ENCODE results near the gene LRIG3.
"Not testable (repeated sequence)": the region's sequence is repeated elsewhere in the genome, so short reads cannot be mapped to it uniquely, and the experiment has no call there.

The LRIG3 gene

DNA sequence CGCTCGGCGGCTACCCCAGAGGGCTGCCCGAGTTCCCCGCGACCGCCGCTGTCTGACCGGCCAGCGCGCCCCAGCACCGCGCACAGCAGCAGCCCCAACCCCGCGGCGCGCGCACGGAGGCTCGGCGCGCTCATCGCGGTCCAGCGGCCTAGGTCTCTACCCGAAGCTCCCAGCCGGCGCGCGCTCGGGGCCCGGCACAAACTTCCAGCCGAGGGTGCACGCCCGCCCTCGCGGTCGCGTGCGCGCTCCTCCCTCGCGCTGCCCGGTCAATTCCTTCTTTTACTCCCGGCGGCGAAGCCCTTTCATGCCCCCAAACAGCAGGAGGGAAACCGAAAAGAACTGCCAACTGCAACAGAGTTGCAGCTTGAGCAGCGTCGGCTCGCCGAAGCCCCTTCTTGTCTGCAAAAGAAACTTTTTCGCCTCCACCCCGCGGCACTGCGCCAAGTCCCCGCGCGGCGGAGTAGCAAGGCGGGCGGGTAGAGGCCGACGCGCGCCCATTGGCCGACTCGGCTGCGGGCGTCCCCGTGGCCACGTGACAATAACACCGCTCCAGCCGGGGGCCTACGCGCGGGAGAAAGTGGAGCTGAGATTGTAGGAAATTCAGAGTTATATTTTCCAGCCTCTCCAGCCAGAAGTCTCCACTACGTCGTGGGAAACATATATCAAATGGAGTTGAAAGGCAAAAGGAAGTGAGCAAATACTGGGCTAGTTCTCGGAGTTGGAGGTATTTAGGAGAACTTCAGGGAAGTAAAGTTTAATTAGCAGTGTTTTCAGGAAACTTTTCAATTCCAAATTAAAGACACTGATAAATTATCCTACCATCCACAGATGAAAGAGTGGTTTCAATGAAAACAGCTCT, at the start of gene LRIG3:
TSS of gene LRIG3 (minus strand) at position 403 of the 859 bp plus-strand sequence. CDS start at position 134, 269 bp downstream.
- no peak for DNase-seq (ENCODE audit: low read depth in 2 of 2, low spot score in 1 of 2)

DNA sequence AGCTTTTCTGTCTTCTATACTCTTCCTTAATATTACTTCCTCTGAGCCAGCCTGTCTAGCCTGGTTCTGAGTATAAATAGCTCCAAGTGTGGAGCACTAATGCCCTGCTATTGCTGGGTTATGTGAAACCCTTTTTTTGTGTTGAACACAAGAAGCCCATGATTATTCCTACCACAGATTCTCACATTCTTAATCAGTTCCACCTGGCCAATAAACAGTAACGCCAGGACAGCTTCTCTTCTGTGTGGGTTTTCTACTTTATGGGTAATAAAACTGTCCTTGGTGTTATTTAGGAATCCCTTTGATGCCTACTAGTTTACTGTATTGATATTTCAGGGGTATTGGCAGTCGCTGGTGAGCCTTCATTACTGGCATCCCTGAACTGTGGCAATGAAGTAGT, 48.9 kb upstream of the LRIG3 start:
- DNase-seq (ENCODE audit: low read depth in 2 of 2, low spot score in 1 of 2), result no peak

DNA sequence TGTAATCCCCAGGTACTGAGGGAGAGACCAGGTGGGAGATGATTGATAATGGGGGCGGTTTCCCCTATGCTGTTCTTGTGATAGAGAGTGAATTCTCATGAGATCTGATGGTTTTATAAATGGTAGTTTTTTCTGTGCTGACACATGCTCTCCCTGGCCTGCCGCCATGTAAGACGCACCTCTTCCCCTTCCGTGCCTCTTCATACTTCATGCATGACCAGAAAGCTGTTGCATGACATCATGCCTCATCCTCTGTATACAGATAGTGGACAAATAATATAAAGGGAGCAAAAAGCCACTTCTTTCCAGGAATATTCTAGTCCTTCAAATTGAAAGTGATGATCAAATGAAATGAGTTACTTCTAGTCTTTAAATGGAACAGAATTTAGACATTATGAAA, 47.3 kb upstream of the LRIG3 start:
- DNase-seq (ENCODE audit: low read depth in 2 of 2, low spot score in 1 of 2), result no peak

DNA sequence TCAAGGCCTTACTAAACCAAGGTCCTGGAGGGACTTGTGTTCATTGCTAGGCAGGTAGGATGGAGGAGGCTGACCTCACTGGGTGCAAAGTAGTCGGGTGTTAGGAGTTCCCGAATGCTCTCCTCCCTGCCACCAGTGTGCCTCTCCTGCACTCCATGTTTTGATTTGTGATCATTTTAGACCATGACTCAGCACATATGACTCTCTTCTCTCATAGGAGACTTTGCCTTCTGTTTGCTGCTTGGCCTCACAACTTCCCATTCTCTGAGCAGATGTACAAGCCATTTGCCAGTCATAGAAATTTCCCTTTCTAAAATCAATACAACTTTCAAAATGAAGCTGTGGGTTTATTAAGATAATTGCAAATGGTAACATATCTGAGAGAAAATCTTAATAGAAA, 46.6 kb upstream of the LRIG3 start:
- no peak for DNase-seq (ENCODE audit: low read depth in 2 of 2, low spot score in 1 of 2)

DNA sequence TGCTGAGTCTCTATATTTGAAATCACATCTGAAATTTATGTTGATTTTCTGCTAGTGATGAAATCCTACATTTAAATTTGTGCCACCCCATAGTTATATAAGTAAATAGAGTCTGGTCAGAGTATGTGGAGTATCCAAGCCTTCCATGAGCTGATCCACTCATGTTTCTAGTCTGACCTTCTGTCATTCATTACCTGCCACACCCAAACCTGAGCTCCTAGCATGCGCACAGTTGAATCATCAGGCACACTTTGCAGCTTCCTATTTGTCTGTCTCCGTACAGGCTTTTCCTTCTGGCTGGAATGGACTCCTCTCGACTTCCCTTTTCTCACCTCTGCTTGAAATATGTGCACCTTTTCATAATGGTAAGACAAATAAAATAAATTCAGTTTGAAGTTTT, 45.3 kb upstream of the LRIG3 start:
- DNase-seq (ENCODE audit: low read depth in 2 of 2, low spot score in 1 of 2), result no peak

DNA sequence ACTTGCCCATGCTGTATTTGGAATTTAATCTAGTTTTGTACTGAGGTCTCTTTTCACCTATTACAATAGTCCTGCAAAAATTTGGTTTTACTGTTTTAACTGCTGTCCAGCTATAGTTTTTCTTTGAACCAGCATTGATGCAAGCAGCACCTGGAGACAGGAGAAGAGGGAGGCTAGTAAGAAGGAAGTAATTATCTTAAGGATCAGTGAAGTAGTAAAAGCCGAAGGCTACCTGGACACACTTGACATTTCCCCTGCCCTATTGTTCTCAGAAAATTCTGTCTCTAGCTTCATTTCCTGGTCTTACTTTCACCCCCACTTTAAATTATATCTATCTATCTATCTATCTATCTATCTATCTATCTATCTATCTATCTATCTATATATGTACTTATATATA, 43.5 kb upstream of the LRIG3 start:
- no peak for DNase-seq (ENCODE audit: low read depth in 2 of 2, low spot score in 1 of 2)

DNA sequence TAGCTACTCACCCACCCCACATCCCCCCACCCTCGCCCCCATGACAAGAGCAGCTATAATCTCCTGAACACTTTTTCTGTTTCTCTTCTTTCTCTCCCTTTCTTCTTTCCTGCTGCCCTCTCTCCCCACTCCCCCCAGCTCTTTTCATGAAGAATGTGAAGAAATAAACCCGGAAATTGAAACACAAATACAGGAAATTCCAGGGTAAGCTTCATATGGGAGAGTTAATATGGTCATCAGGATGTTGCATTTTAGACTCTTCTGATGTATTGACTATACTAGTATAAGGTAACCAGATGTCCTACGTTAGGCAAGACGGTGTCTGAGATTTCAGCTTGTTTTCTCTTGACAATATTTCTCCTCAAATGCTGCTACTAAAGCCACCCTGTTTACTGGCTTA, 41.6 kb upstream of the LRIG3 start:
- no peak for DNase-seq (ENCODE audit: low read depth in 2 of 2, low spot score in 1 of 2)

DNA sequence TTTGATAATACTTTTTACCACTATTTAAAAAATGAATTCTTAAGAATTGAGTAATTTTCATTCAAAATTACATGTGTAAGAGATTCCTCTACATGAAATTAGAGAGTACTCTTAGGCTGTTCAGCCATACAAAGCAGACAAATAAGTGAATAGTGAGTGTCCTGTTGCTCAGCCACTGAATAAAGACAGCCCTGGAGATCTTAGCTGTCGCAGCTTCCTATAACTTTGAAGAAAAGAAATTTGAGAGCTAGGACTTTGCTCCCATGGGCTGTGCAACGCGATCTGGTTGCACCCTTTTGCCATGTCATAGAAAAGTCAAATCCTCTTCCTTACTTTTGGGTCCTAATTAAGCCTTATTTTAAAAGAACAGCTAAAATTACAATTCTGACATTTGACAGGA, 40.9 kb upstream of the LRIG3 start:
- no peak for DNase-seq (ENCODE audit: low read depth in 2 of 2, low spot score in 1 of 2)

DNA sequence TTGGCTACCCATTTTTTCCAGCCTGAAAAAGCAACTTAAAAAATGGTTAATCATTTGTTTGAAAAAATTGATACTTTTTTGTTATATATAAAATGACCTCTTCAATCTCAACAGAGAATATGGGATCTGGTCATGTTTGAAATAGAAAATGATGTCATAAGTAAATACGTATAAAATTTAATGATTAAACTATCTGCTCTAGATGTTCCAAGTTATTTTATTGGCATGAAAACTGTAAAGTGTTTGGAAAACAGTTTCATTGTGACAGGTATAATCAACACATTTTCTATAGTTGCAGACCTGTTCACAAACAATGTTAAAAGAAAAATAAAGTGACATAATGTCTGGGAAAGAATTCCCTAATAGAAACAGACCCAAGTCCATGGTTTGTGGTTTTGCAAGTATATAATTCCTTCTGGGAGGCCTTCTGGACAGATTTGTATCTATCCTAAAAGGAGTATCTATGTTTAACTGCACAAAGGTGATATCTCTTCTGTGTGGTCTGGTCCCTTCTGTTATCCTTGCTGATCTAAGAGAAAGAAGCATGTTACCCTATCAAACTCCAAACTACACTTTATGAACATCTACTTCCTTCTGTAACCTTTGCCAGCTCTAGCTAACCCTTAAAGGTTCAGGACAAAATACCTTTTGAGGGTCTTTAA, 39.5 kb upstream of the LRIG3 start:
- no peak for DNase-seq (ENCODE audit: low read depth in 2 of 2, low spot score in 1 of 2)

DNA sequence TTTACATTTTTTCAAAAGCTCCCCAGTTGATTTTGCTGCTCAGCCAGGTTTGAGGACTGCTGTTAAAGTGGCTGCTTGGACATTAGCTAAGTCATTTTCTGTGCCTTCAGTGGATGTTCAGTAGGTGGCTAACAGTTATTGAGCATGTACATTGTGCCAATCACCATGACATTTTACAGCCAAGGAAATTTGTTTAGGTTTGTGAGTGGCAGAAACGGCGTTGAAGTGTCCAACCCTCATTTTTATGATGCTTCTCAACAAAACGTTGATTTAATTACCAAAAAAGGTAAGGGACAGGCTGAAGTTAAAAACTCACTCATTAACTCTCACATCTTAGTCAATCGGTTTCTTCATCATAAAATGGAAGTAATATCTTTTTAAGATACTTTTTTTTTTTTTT, 37.0 kb upstream of the LRIG3 start:
- DNase-seq (ENCODE audit: low read depth in 2 of 2, low spot score in 1 of 2), result no peak

DNA sequence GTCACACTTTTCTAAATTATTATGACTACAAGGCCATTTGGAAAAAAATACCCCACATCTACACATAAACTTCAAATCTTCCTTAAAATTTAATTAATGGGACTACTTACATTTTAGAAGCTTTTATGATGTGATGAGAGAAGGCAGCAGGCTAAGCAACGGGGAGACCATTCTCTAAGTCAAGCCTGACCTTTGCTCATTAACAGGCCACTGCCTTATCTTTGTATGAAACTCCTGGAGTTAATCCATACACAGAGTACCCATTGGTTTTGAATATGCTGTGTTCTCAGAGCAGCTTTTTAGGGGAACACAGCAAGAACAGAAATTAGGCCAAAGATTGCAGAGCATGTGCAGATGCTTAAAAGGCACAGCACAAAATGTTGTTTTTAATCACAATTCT, 35.5 kb upstream of the LRIG3 start:
- DNase-seq (ENCODE audit: low read depth in 2 of 2, low spot score in 1 of 2), result no peak

DNA sequence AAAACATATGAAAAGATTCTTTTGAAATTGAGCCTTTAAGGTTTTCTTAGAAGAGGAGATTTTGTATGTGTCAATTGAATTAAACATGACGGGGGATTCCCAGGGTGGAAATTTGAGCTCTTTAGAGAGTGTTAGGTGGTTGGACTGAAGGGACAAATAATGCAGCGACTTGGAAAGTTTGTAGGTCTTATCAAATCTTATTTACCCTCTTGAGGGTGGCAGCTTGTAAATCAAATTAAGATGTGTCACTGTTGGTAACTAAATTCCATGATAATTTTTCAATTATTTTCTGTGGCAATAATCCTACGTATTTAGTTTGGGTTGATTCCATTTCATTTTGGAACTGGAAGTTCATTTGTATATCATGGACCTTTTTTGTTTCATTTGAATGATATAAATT, 33.7 kb upstream of the LRIG3 start:
- DNase-seq (ENCODE audit: low read depth in 2 of 2, low spot score in 1 of 2), result no peak

DNA sequence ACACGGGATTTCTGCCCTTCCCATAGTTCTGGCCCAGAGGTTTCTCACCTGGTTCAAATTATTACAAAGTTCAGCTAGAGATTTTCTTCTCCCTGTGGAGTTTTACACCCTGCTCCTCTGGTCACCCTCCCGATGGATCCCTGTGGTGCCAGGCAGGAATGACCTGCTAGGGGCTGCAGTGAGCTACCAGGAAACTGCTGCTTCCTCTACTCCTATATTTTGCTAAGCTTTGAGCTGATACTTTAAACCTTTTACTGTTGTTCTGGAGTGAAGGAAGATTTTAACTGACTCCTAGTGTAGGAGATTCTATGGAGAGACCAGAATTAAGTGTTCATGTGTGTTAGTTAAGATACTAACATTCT, 30.4 kb upstream of the LRIG3 start:
- no peak for DNase-seq (ENCODE audit: low read depth in 2 of 2, low spot score in 1 of 2)

DNA sequence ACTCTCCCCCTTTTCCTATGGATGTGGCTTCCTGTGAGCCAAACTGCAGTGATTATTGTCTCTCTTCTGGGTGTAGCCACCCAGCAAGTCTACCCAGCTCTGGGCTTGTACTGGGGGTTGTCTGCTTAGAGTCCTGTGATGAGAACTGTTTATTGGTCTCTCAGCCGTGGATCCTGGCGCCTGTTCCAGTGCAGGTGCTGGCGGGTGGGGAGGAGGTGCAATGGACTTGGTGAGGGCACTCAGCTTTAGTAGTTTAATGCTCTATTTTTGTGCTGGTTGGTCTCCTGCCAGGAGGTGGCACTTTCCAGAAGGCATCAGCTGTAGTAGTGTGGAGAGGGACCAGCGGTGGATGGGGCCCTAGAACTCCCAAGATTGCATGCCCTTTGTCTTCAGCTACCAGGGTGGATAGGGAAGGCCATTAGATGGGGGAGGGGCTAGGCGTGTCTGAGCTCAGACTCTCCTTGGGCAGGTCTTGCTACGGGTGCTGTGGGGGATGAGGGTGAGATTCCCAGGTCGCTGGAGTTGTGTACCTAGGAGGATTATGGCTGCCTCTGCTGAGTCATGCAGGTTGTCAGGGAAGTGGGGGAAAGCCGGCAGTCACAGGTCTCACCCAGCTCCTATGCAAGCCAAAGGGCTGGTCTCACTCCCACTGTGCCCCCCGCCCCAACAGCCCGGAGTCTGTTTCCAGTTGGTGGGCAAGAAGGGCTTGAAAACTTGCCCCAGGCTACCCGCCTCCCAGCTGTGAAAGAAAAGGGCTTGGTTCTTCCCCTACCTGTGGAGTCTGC, 29.8 kb upstream of the LRIG3 start:
- not testable (repeated sequence) for DNase-seq (ENCODE audit: low read depth in 2 of 2, low spot score in 1 of 2)

- DNase-seq (ENCODE audit: low read depth in 2 of 2, low spot score in 1 of 2), result no peak
Measured at GRCh38 chr12:58943079-58943478, 22.8 kb upstream of the LRIG3 start.

- no peak for DNase-seq (ENCODE audit: low read depth in 2 of 2, low spot score in 1 of 2)
Measured at GRCh38 chr12:58942345-58942744, 22.0 kb upstream of the LRIG3 start.

- DNase-seq (ENCODE audit: low read depth in 2 of 2, low spot score in 1 of 2), result no peak
Measured at GRCh38 chr12:58939399-58940100, 19.2 kb upstream of the LRIG3 start.

DNA sequence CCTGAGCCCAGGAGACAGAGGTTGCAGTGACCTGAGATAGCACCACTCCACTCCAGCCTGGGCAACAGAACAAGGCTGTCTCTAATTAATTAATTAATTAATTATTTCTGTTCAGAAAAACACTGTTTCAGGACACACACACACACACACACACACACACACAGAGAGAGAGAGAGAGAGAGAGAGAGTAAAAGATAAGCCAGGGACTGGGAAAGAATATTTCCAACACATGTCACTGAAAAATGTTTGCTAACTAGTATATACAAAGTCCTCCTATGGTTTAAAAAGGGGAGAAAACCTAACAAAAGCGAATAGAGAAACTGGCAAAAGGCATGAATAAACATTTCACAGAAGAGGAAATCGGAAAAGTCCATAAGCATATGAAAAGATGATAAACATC, 18.1 kb upstream of the LRIG3 start:
- no peak for DNase-seq (ENCODE audit: low read depth in 2 of 2, low spot score in 1 of 2)

DNA sequence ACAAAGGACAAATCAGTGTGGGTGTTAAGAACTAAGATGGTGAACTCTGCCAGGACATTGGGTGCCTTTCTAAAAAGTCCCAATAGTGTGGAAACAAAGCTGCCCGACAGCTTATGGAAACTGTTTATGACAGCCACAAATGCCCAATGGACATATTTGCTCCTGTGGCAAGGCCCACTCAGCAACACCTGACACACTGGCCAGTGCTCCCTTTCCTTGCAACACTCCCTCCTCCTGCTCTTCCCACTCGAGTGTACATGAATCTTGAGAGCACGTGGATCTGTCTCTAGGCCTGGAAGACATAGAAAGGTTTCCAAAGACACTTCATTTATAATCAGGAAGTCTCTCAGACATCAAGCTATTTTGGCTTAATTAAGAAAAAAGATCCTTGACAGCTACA, 14.2 kb upstream of the LRIG3 start:
- no peak for DNase-seq (ENCODE audit: low read depth in 2 of 2, low spot score in 1 of 2)

DNA sequence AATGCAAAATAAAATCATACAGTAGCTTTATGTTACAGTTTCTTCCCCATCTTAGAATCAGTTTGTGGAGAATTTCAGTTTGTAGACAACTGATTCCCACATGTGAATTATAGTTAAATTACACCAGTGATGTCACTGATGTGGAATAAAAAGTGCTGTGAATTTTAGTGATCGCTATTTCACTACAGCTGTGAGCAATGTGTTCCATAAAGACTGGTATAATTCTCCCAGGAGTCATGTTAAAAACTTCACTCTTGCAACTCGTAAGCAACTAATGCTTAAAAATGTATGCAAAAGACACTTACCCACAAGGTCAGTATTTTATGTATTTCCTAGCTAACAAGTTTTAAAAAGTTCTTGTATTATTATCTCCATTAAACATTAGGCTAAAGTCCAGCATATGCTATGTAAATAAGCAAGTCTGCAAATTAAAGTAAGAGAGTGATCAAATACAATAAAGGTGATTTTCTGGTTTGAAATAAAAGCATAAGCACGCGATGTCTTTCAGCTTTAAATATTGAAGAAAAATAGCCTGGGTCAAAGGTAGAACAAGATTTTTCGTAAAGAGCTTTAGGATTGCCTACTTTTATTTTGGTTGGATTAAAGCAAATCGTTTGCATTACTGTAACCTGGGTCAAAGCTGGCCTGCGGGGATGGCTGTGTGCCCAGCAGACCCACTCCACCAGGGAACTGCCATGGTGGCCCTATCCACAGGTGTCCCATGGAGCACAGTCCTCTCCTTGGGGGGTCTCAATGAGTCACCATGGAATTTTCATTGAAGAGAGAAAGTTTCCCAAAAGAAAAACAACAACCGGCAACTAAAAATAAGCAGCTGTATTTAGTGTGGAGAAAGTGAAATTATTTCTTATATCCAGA, 12.7 kb upstream of the LRIG3 start:
- DNase-seq (ENCODE audit: low read depth in 2 of 2, low spot score in 1 of 2), result no peak
